HepG2 (cell line): Measurements from ENCODE around the gene ABCB6. TPM values are rescaled to one million over a fixed set of nuclear protein-coding genes. Genes with fewer than 3 reads are reported as not detected.

Source experiments
- BRCA1 ChIP-seq: sonication (generic); formaldehyde crosslinking; IDR thresholded peaks from 2 replicates; pipeline ENCODE4 v1.4.0; 2020; ENCODE audit warnings: missing genetic modification reagents
- FOSL2 ChIP-seq: sonication (generic); formaldehyde crosslinking; IDR thresholded peaks from 2 replicates; pipeline ENCODE4 v1.4.0; 2020; ENCODE audit warnings: missing genetic modification reagents
- GATAD1 ChIP-seq: IDR thresholded peaks from 2 replicates; pipeline ENCODE4 v1.6.1; 2016; ENCODE audit warnings: missing genetic modification reagents, missing compliant biosample characterization
- LCORL ChIP-seq, 2 experiments: fragments of 450-650 bp in 1 of 2; sonication (generic) in 1 of 2; formaldehyde crosslinking in 1 of 2; IDR thresholded peaks; 2 replicates each; pipeline versions ENCODE4 v1.5.0 to v1.6.1; 2017 to 2020; ENCODE audit warnings: antibody characterized with exemption in 1 of 2, missing genetic modification reagents in 1 of 2
- NPAS2 ChIP-seq: sonication (generic); formaldehyde crosslinking; IDR thresholded peaks from 2 replicates; pipeline ENCODE4 v1.8.0; 2022; ENCODE audit warnings: mild to moderate bottlenecking, missing genetic modification reagents, borderline replicate concordance
- SIN3B ChIP-seq: fragments of 150-350 bp; IDR thresholded peaks from 2 replicates; pipeline ENCODE4 v1.6.1; 2014; ENCODE audit warnings: low read length
- SMAD9 ChIP-seq: sonication (generic); formaldehyde crosslinking; IDR thresholded peaks from 2 replicates; pipeline ENCODE4 v1.5.1; 2020; ENCODE audit warnings: mild to moderate bottlenecking, missing genetic modification reagents
- TBX2 ChIP-seq: sonication (generic); formaldehyde crosslinking; IDR thresholded peaks from 2 replicates; pipeline ENCODE4 v1.5.0; 2020; ENCODE audit warnings: missing genetic modification reagents, mild to moderate bottlenecking, borderline replicate concordance
- TCF7 ChIP-seq: sonication (generic); IDR thresholded peaks from 2 replicates; pipeline ENCODE4 v1.6.1; 2016; ENCODE audit warnings: antibody characterized with exemption, low read depth
- TCF7L2 ChIP-seq: IDR thresholded peaks from 2 replicates; pipeline ENCODE4 v1.6.1; 2011; ENCODE audit warnings: mild to moderate bottlenecking, low read depth, low read length, moderate library complexity
- ZNF614 ChIP-seq: IDR thresholded peaks from 2 replicates; pipeline ENCODE4 v1.6.1; 2018; ENCODE audit warnings: missing biosample characterization, missing genetic modification reagents, inconsistent platforms, borderline replicate concordance
- ZNF720 ChIP-seq: sonication (generic); formaldehyde crosslinking; IDR thresholded peaks from 2 replicates; pipeline ENCODE4 v1.4.0; 2020; ENCODE audit warnings: missing genetic modification reagents
- ZNF850 ChIP-seq: sonication (generic); formaldehyde crosslinking; conservative IDR thresholded peaks from 2 replicates; pipeline ENCODE4 v1.9.0; 2021; ENCODE audit warnings: mild to moderate bottlenecking, missing genetic modification reagents
- polyA plus RNA-seq, 8 experiments: library from polyadenylated mRNA; depleted of rRNA in 3 of 8; stranded (reverse) in 7 of 8; unstranded in 1 of 8; fragments of >200 nt; fragmentation: Illumina TruSeq in 4 of 8; extraction: Trizol in 4 of 8; gene quantifications; 2 replicates each; pipeline versions ENCODE4 v1.2.1 to v1.2.3, GENCODE V29; 2011 to 2016; ENCODE audit warnings: low read depth in 4 of 8, missing spikeins in 1 of 8, mixed read lengths in 1 of 8; ENCODE audit not compliant: insufficient read depth in 1 of 8
- total RNA-seq, 5 experiments: library from RNA; depleted of rRNA; stranded (reverse); fragments of >200 nt; fragmentation: Illumina TruSeq; extraction: Trizol; gene quantifications; 2 replicates each; pipeline ENCODE4 v1.2.3, GENCODE V29; 2016; ENCODE audit warnings: low read depth in 1 of 5
- TF ChIP-seq, protein P1 (sequence below), 2 experiments: sonication (generic) in 1 of 2; formaldehyde crosslinking in 1 of 2; IDR thresholded peaks; 2 replicates each; pipeline versions ENCODE4 v1.5.1 to v1.6.1; 2011 to 2020; ENCODE audit warnings: borderline replicate concordance in 1 of 2, low read depth in 1 of 2, low read length in 1 of 2, mild to moderate bottlenecking in 1 of 2, missing genetic modification reagents in 1 of 2, moderate library complexity in 1 of 2
- TF ChIP-seq, protein P2 (sequence below): sonication (generic); formaldehyde crosslinking; IDR thresholded peaks from 2 replicates; pipeline ENCODE4 v1.4.0; 2020; ENCODE audit warnings: missing genetic modification reagents, borderline replicate concordance
- TF ChIP-seq, protein P3 (sequence below): sonication (generic); formaldehyde crosslinking; IDR thresholded peaks from 2 replicates; pipeline ENCODE4 v1.5.1; 2020; ENCODE audit warnings: mild to moderate bottlenecking, missing genetic modification reagents, borderline replicate concordance

ABCB6 gene
- total and polyA plus RNA-seq, 2 of the 13 experiments (the other 11 are each of a cell fraction or from before 2014, with no cell fraction given) = 91.1 to 137 TPM

DNA sequence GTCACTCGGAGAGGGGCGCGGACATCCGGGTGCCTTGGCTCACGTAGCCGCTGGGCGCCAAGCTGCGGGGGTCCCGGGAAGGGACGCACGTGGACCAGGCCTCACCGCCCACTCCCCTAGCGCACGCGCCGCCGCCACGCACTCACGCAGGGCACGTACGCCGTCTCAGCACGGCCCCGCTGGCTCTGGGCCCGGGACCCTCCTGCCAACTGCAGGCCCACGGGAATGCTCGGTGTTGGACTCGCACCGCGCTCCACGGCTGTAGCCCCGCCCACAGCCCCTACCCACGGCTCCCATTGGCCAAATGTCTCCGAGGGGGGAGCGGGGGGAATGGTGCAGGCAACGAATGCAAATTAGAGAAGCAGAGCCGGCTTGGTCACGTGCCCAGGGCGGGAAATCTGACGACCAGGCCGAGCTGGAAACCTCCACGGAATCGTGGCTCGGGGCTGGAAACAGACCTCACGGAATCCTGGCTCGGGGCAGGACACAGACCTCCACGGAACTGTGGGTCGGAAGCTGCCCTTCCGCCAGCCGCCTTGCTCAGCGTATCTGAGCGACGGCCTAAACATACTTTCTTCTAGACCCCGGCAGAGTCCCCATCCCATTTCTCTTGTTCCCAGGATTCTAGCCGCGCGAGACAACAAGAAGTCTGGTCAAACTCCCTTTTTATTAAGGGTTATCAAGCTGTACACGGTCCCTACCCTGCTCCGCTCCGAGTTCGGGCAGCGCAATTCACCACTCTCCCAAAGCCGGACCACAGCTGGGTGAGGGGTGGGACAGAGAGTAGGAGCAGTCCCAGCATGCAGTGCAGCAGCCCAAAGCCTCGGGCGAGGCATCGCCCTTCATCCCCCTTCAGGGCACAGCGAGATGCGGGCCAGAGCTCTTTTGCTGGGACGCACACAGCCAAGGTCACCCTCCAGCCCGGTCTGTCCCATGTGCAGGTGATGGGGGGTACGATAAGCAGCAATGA lies at the start of gene ABCB6 (continued):
- TF ChIP-seq, protein P1, sequence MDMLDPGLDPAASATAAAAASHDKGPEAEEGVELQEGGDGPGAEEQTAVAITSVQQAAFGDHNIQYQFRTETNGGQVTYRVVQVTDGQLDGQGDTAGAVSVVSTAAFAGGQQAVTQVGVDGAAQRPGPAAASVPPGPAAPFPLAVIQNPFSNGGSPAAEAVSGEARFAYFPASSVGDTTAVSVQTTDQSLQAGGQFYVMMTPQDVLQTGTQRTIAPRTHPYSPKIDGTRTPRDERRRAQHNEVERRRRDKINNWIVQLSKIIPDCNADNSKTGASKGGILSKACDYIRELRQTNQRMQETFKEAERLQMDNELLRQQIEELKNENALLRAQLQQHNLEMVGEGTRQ (IDR thresholded peaks at IDR 0.05; ENCODE audit: low read depth, low read length) = peak; percentile 97
- TF ChIP-seq, protein P1 (CRISPR knock-in tag; IDR thresholded peaks at IDR 0.05; ENCODE audit: borderline replicate concordance) = peak; percentile 99
- TF ChIP-seq BRCA1 (CRISPR knock-in tag) (peak; percentile 92), GATAD1 (peak; percentile 84), LCORL (IDR thresholded peaks at IDR 0.05) (no peak), LCORL (CRISPR knock-in tag; IDR thresholded peaks at IDR 0.05) (peak; percentile 62; the same call in 1 of the 2 replicates), SIN3B (peak; percentile 88), NPAS2 (CRISPR knock-in tag) (no peak), FOSL2 (CRISPR knock-in tag) (peak; percentile 56; the same call in 1 of the 2 replicates), ZNF720 (CRISPR knock-in tag) (no peak; the same call in 1 of the 2 replicates), ZNF850 (CRISPR knock-in tag) (no peak), TBX2 (peak; percentile 90), TCF7 (no peak), TCF7L2 (no peak), SMAD9 (peak; percentile 94), ZNF614 (CRISPR knock-in tag) (peak; percentile 80)
- TF ChIP-seq, protein P2, sequence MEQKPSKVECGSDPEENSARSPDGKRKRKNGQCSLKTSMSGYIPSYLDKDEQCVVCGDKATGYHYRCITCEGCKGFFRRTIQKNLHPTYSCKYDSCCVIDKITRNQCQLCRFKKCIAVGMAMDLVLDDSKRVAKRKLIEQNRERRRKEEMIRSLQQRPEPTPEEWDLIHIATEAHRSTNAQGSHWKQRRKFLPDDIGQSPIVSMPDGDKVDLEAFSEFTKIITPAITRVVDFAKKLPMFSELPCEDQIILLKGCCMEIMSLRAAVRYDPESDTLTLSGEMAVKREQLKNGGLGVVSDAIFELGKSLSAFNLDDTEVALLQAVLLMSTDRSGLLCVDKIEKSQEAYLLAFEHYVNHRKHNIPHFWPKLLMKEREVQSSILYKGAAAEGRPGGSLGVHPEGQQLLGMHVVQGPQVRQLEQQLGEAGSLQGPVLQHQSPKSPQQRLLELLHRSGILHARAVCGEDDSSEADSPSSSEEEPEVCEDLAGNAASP (CRISPR knock-in tag) = peak; percentile 65; the same call in 1 of the 2 replicates
- TF ChIP-seq, protein P3, sequence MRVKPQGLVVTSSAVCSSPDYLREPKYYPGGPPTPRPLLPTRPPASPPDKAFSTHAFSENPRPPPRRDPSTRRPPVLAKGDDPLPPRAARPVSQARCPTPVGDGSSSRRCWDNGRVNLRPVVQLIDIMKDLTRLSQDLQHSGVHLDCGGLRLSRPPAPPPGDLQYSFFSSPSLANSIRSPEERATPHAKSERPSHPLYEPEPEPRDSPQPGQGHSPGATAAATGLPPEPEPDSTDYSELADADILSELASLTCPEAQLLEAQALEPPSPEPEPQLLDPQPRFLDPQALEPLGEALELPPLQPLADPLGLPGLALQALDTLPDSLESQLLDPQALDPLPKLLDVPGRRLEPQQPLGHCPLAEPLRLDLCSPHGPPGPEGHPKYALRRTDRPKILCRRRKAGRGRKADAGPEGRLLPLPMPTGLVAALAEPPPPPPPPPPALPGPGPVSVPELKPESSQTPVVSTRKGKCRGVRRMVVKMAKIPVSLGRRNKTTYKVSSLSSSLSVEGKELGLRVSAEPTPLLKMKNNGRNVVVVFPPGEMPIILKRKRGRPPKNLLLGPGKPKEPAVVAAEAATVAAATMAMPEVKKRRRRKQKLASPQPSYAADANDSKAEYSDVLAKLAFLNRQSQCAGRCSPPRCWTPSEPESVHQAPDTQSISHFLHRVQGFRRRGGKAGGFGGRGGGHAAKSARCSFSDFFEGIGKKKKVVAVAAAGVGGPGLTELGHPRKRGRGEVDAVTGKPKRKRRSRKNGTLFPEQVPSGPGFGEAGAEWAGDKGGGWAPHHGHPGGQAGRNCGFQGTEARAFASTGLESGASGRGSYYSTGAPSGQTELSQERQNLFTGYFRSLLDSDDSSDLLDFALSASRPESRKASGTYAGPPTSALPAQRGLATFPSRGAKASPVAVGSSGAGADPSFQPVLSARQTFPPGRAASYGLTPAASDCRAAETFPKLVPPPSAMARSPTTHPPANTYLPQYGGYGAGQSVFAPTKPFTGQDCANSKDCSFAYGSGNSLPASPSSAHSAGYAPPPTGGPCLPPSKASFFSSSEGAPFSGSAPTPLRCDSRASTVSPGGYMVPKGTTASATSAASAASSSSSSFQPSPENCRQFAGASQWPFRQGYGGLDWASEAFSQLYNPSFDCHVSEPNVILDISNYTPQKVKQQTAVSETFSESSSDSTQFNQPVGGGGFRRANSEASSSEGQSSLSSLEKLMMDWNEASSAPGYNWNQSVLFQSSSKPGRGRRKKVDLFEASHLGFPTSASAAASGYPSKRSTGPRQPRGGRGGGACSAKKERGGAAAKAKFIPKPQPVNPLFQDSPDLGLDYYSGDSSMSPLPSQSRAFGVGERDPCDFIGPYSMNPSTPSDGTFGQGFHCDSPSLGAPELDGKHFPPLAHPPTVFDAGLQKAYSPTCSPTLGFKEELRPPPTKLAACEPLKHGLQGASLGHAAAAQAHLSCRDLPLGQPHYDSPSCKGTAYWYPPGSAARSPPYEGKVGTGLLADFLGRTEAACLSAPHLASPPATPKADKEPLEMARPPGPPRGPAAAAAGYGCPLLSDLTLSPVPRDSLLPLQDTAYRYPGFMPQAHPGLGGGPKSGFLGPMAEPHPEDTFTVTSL (CRISPR knock-in tag) = peak; percentile 49; the same call in 1 of the 2 replicates
